ENCODE results near the gene ABHD18. TPM values are rescaled to one million over a fixed set of nuclear protein-coding genes. Genes with fewer than 3 reads are reported as not detected.
"Not testable (repeated sequence)": the region's sequence is repeated elsewhere in the genome, so short reads cannot be mapped to it uniquely, and the experiment has no call there.

Gene ABHD18
- total RNA-seq, 1 experiment from 2014 or later: 10.1 TPM

DNA sequence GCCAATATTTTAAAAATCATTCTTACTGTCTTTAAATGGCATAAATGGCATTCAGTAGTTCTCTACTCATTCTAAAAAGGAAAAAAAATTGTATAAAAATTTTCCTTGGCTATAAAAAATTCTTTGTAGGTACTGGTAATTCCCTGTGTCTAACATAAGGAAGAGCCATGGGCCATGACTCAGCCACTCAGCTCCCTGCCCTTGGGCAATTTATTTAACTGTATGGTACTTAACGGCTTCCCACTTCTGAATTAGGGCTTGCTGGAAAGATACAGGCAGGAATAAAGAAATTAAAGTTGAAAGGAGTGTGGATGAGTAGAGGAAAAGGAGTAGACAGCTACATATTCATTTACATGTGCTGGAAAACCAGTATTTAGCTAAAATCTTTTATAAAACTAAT, 30.6 kb downstream of the ABHD18 start:
- peak; percentile 30 for DNase-seq (ENCODE audit: low spot score)
- BruUV-seq (replicated peaks): no TSS peak
- Histone ChIP-seq H3K36me3 (ENCODE audit: insufficient read depth, low read length, poor library complexity, severe bottlenecking) (no peaks in the 10 kb centered on the region), H3K27me3 (replicated peaks; ENCODE audit: insufficient read depth, low read depth, low read length, poor library complexity) (no peaks in the 10 kb centered on the region), H3K4me1 (ENCODE audit: insufficient read depth, low read length, poor library complexity, severe bottlenecking) (no peaks in the 10 kb centered on the region), H3K4me3 (ENCODE audit: low read depth, low read length, poor library complexity, severe bottlenecking) (no peak overlapping the region), H3K27ac (ENCODE audit: low read depth, low read length, poor library complexity, severe bottlenecking) (no peak overlapping the region), H3K9me3 (ENCODE audit: low read depth, low read length, poor library complexity, severe bottlenecking) (no peaks in the 10 kb centered on the region)
- intact Hi-C loops (cut with micrococcal nuclease; ENCODE audit: unreplicated experiment): no loop called here
- CTCF ChIA-PET: no interaction called here
- no peak for TF ChIP-seq EZH2 (IDR thresholded peaks at IDR 0.05; ENCODE audit: borderline replicate concordance, low read depth, low read length, poor library complexity, severe bottlenecking)
- TF ChIP-seq, protein P1, sequence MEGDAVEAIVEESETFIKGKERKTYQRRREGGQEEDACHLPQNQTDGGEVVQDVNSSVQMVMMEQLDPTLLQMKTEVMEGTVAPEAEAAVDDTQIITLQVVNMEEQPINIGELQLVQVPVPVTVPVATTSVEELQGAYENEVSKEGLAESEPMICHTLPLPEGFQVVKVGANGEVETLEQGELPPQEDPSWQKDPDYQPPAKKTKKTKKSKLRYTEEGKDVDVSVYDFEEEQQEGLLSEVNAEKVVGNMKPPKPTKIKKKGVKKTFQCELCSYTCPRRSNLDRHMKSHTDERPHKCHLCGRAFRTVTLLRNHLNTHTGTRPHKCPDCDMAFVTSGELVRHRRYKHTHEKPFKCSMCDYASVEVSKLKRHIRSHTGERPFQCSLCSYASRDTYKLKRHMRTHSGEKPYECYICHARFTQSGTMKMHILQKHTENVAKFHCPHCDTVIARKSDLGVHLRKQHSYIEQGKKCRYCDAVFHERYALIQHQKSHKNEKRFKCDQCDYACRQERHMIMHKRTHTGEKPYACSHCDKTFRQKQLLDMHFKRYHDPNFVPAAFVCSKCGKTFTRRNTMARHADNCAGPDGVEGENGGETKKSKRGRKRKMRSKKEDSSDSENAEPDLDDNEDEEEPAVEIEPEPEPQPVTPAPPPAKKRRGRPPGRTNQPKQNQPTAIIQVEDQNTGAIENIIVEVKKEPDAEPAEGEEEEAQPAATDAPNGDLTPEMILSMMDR (conservative IDR thresholded peaks at IDR 0.05; ENCODE audit: low read depth, low read length): no peak
- POLR2A ChIA-PET (ENCODE audit: low non-redundant PET): no interaction called here

DNA sequence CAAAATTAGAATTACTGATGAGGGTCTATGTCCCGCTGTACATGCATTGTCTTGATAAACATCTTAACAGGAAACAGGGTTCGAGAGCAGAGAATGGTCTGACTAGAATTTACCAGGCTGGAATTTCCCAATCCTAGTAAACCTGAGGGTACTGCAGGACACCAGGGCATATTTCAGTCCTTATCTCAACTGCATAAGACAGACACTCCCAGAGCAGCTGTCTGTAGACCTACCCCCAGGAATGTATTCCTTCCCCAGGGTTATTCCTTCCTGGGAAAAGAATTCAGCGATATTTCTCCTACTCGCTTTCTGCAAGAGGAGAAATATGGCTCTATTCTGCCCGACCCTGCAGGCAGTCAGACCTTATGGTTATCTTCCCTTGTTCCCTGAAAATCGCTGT, 31.3 kb downstream of the ABHD18 start:
- intact Hi-C loops (cut with micrococcal nuclease; ENCODE audit: unreplicated experiment); DNase-seq (ENCODE audit: low spot score); H3K4me1 ChIP-seq (ENCODE audit: insufficient read depth, low read length, poor library complexity, severe bottlenecking); BruUV-seq (replicated peaks); POLR2A ChIA-PET (ENCODE audit: low non-redundant PET); H3K9me3 ChIP-seq (ENCODE audit: low read depth, low read length, poor library complexity, severe bottlenecking); CTCF ChIA-PET; H3K27ac ChIP-seq (ENCODE audit: low read depth, low read length, poor library complexity, severe bottlenecking); H3K36me3 ChIP-seq (ENCODE audit: insufficient read depth, low read length, poor library complexity, severe bottlenecking); H3K27me3 ChIP-seq (replicated peaks; ENCODE audit: insufficient read depth, low read depth, low read length, poor library complexity); H3K4me3 ChIP-seq (ENCODE audit: low read depth, low read length, poor library complexity, severe bottlenecking): not testable (repeated sequence)

DNA sequence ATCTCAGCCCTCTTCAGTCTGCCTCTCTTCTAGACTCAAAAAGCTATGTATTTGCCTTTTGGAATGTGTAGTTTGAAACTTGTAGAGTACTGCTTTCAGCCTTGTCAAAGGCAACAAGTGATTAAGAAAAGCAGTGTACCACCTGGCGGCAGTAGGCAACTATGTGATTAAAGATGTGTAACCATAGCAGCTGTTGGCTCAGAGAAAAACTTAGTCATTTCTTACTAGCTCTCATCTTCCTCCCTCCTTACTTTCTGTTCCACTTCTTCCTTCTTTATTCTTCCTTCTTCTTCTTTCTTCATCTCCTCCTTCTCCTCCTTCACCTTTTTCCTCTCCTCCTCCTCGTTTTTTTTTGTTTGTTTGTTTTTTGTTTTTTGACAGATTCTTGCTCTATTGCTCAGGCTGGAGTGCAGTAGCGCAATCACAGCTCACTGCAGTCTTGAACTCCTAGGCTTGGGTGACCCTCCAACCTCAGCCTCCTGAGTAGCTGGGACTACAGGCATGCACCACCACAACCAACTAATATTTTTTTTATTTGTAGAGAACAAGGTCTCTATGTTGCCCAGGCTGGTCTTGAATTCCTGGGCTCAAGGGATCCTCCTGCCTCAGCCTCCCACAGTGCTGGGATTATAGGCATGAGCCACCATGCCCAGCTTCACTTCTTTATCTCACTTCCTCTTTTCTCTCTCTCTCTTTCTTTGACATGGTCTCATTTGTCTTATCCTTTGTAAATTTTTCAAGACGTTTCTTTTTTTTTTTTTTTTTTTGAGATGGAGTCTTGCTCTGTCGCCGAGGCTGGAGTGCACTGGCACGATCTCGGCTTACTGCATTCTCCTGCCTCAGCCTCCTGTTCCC, 32.6 kb downstream of the ABHD18 start:
- POLR2A ChIA-PET (ENCODE audit: low non-redundant PET): no interaction called here
- CTCF ChIA-PET: no interaction called here
- no TSS peak for BruUV-seq (replicated peaks)
- Histone ChIP-seq H3K4me1 (ENCODE audit: insufficient read depth, low read length, poor library complexity, severe bottlenecking) (no peaks in the 10 kb centered on the region), H3K27me3 (replicated peaks; ENCODE audit: insufficient read depth, low read depth, low read length, poor library complexity) (no peaks in the 10 kb centered on the region), H3K9me3 (ENCODE audit: low read depth, low read length, poor library complexity, severe bottlenecking) (no peaks in the 10 kb centered on the region), H3K36me3 (ENCODE audit: insufficient read depth, low read length, poor library complexity, severe bottlenecking) (no peaks in the 10 kb centered on the region), H3K27ac (ENCODE audit: low read depth, low read length, poor library complexity, severe bottlenecking) (no peak overlapping the region), H3K4me3 (ENCODE audit: low read depth, low read length, poor library complexity, severe bottlenecking) (no peak overlapping the region)
- intact Hi-C loops (cut with micrococcal nuclease; ENCODE audit: unreplicated experiment): no loop called here
- TF ChIP-seq EZH2 (IDR thresholded peaks at IDR 0.05; ENCODE audit: borderline replicate concordance, low read depth, low read length, poor library complexity, severe bottlenecking): no peak
- DNase-seq (ENCODE audit: low spot score): no peak

DNA sequence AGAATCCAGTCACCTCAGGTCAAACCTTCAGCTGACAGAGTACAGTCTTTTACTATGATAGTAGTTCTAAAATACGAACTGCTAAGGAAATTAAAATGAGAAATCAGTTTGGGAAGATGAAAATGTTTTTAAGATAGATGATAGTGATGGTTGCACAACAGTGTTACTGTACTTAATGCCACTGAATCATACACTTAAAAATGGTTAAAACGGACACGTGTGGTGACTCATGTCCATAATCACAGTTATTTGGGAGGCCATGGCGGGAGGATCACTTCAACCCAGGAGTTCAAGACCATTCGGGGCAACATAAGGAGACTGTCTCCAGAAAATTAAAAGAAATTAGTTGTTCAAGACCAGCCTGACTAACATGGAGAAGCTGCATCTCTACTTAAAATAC, 41.4 kb downstream of the ABHD18 start:
- H3K9me3 ChIP-seq (ENCODE audit: low read depth, low read length, poor library complexity, severe bottlenecking): no peaks in the 10 kb centered on the region
- no peak overlapping the region for H3K27ac ChIP-seq (ENCODE audit: low read depth, low read length, poor library complexity, severe bottlenecking)
- no peaks in the 10 kb centered on the region for H3K4me1 ChIP-seq (ENCODE audit: insufficient read depth, low read length, poor library complexity, severe bottlenecking)
- no TSS peak for BruUV-seq (replicated peaks)
- no peaks in the 10 kb centered on the region for H3K27me3 ChIP-seq (replicated peaks; ENCODE audit: insufficient read depth, low read depth, low read length, poor library complexity)
- POLR2A ChIA-PET (ENCODE audit: low non-redundant PET): no interaction called here
- CTCF ChIA-PET: interaction anchor here (0.7 kb wide), 1 partner anchor 532 kb away, joined by 10 read pairs; no protein-coding TSS in a partner anchor
- no peak overlapping the region for H3K4me3 ChIP-seq (ENCODE audit: low read depth, low read length, poor library complexity, severe bottlenecking)
- TF ChIP-seq, protein P1 (conservative IDR thresholded peaks at IDR 0.05; ENCODE audit: low read depth, low read length): no peak
- TF ChIP-seq EZH2 (IDR thresholded peaks at IDR 0.05; ENCODE audit: borderline replicate concordance, low read depth, low read length, poor library complexity, severe bottlenecking): no peak
- intact Hi-C loops (cut with micrococcal nuclease; ENCODE audit: unreplicated experiment): no loop called here
- DNase-seq (ENCODE audit: low spot score): no peak
- no peaks in the 10 kb centered on the region for H3K36me3 ChIP-seq (ENCODE audit: insufficient read depth, low read length, poor library complexity, severe bottlenecking)

All from A673 (cell line).